Brain microvascular endothelial cell (primary cell): ENCODE data around the gene MAP3K7.

Experiments used
- DNase-seq: peaks from one replicate; pipeline ENCODE4 v3.0.0-alpha.2; 2020
- H3K27ac ChIP-seq: fragments of 250-450 bp; sonication (Bioruptor Pico); 2 replicates; pipeline ENCODE4 v1.5.1; 2020; ENCODE audit warnings: mild to moderate bottlenecking, moderate library complexity
- H3K27me3 ChIP-seq: fragments of 250-450 bp; sonication (Bioruptor Pico); replicated peaks from 2 replicates; pipeline ENCODE4 v1.5.1; 2020; ENCODE audit warnings: mild to moderate bottlenecking
- H3K36me3 ChIP-seq: fragments of 250-450 bp; sonication (Bioruptor Pico); replicated peaks from 2 replicates; pipeline ENCODE4 v1.5.1; 2020; ENCODE audit warnings: mild to moderate bottlenecking
- H3K4me3 ChIP-seq: 2 replicates; pipeline ENCODE4 v1.5.1; 2011; ENCODE audit warnings: low read depth, mild to moderate bottlenecking, control low read depth, low read length, moderate library complexity
- CTCF ChIP-seq: IDR thresholded peaks from 2 replicates; pipeline ENCODE4 v1.5.1; 2011; ENCODE audit warnings: low read depth, mild to moderate bottlenecking, moderate library complexity, low read length, control low read depth, inconsistent platforms; ENCODE audit errors: missing control alignments
- in situ Hi-C: cut with HindIII; loops from 2 replicates; pipeline ENCODE4 v1.10.0; 2017; ENCODE audit warnings: low sequenced_read_pairs, low pct_ligation_motif_present

The MAP3K7 gene

GRCh38 chr6:90493332-90493731 is 93.5 kb downstream of the MAP3K7 start:
- in situ Hi-C loops = loop anchor here (25.0 kb wide), 1 partner anchor 206 kb away; the partner anchor contains the start of gene BACH2

GRCh38 chr6:90492798-90493197 is 94.1 kb downstream of the MAP3K7 start:
- Histone ChIP-seq H3K27me3 (no peaks in the 10 kb centered on the region), H3K4me3 (no peak overlapping the region), H3K36me3 (no peaks in the 10 kb centered on the region), H3K27ac (no peak overlapping the region)
- no peak for DNase-seq
- in situ Hi-C loops = loop anchor here (25.0 kb wide), 1 partner anchor 205 kb away; the partner anchor contains the start of gene BACH2
- TF ChIP-seq CTCF = no peak

More at GRCh38 chr6:90493332-90493731, 93.5 kb downstream of the MAP3K7 start:
- Histone ChIP-seq H3K4me3 (no peak overlapping the region), H3K27ac (no peak overlapping the region), H3K36me3 (no peaks in the 10 kb centered on the region), H3K27me3 (no peaks in the 10 kb centered on the region)
- no peak for DNase-seq
- no peak for TF ChIP-seq CTCF

GRCh38 chr6:90492369-90492768 is 94.5 kb downstream of the MAP3K7 start:
- TF ChIP-seq CTCF = no peak
- H3K27me3 ChIP-seq = no peaks in the 10 kb centered on the region
- H3K36me3 ChIP-seq = no peaks in the 10 kb centered on the region
- DNase-seq = no peak
- in situ Hi-C loops = loop anchor here (25.0 kb wide), 1 partner anchor 205 kb away; the partner anchor contains the start of gene BACH2
- no peak overlapping the region for H3K27ac ChIP-seq
- H3K4me3 ChIP-seq = no peak overlapping the region

GRCh38 chr6:90490030-90490716 is 96.7 kb downstream of the MAP3K7 start:
- Histone ChIP-seq H3K36me3 (no peaks in the 10 kb centered on the region), H3K27ac (no peak overlapping the region), H3K27me3 (no peaks in the 10 kb centered on the region), H3K4me3 (no peak overlapping the region)
- in situ Hi-C loops = loop anchor here (25.0 kb wide), 1 partner anchor 203 kb away; the partner anchor contains the start of gene BACH2
- DNase-seq = no peak
- no peak for TF ChIP-seq CTCF

- no peaks in the 10 kb centered on the region for H3K36me3 ChIP-seq
- no peaks in the 10 kb centered on the region for H3K27me3 ChIP-seq
- no peak for TF ChIP-seq CTCF
- no peak overlapping the region for H3K27ac ChIP-seq
- H3K4me3 ChIP-seq = no peak overlapping the region
- in situ Hi-C loops = loop anchor here (25.0 kb wide), 1 partner anchor 202 kb away; the partner anchor contains the start of gene BACH2
- DNase-seq = no peak
Observed at GRCh38 chr6:90488816-90489215, 98.1 kb downstream of the MAP3K7 start.
